ENCODE results near the gene GRIN3A. TPM values are rescaled to one million over a fixed set of nuclear protein-coding genes. Genes with fewer than 3 reads are reported as not detected.

Gene GRIN3A
- total and polyA plus RNA-seq, 9 of the 15 experiments (the other 6 are each of a cell fraction or from before 2014, with no cell fraction given), result 0.01 to 0.03 TPM; not detected in 7

DNA sequence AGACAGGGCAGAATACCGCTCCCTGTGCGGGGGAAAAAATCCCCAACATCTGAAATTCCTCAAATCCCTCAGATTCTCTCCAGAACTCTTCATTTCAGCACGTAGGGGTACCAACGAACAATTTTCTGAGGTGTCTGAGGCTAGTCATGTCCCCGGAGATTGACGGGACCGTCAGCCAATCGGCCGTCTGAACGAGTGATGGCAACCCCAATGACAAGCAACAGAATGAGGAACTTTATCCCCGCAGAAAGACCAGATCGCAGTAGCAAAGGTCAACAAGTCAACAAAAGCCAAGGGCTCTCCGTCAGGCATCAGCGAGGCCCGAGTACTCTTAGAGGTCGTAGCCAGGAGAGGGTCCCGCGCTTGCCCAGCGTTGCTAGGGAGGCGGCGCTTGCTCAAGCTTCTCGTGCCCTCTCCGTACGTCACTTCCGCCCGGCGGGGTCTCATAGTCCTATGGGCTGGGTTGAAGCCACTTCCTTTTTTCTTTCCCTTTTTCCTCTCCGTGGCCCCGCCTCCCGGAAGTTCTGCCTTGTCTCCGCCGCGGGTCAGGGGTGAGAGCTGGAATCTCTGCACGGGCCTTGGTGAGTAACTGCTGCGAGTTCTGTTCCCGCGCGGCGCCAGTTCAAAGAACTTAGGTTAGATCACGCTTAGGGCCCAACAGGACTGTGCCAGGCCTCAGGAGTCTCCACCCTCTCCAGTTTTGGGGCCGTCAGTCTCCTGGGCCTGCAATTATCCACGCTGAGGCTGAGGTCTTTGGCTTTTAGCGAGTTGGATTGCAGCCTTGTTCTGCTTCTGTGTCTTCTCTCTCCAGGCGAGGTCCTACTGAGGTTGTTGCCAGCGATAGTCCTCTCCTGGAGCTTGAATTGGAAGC is 204.9 kb downstream of the GRIN3A start, which contains the start of gene RNF20:
Gene RNF20 (plus strand): TSS at position 520 of the 871 bp plus-strand sequence. CDS start 1,571 bp downstream, outside the sequence.
- peaks cover 0 to 4% of the 10 kb centered on the region in 2 experiments; a peak in 1 of 5 replicates for H3K4me1 ChIP-seq (replicated peaks in 1 of 2; ENCODE audit: control insufficient read depth in 2 of 2, insufficient read depth in 2 of 2, low read length in 2 of 2)
- H3K27me3 ChIP-seq (ENCODE audit: control insufficient read depth in 2 of 2, insufficient read depth in 2 of 2, low read length in 2 of 2), result no peaks in the 10 kb centered on the region
- H2AFZ ChIP-seq (ENCODE audit: low read depth, low read length), result peak within 1 kb of the TSS; percentile 100
- WGBS (ENCODE audit: insufficient coverage, low coverage, missing lambda C conversion rate), result 2% methylated on average over 43 of the region's 45 CpGs
- H3K4me2 ChIP-seq (ENCODE audit: insufficient read depth, low read length), result peak within 1 kb of the TSS; percentile 98
- peak within 1 kb of the TSS; percentile 69 for H3K4me3 ChIP-seq
- in situ Hi-C loops (cut with MboI), result loop anchor here (5.0 to 25.0 kb wide), 2 partner anchors 86 to 821 kb away; no protein-coding TSS in a partner anchor
- no peaks in the 10 kb centered on the region for H3K9me3 ChIP-seq (replicated peaks; ENCODE audit: control insufficient read depth, insufficient read depth, low read depth, low read length)
- H3K79me2 ChIP-seq (ENCODE audit: control insufficient read depth, insufficient read depth, low read length), result peaks cover 10% of the 10 kb centered on the region
- peak; percentile 99 for FAIRE-seq
- H3K27ac ChIP-seq (ENCODE audit: extremely low read depth, low read depth, low read length), result peak within 1 kb of the TSS; percentile 97
- intact Hi-C loops (cut with micrococcal nuclease), result loop anchor here (2.0 to 10.0 kb wide), 3 partner anchors 135 to 819 kb away; partner anchors contain the start of genes MRPL50 and ZNF189
- peak; percentile 98 for ATAC-seq
- ChIA-PET POLR2A (interaction anchor here (0.7 to 1.9 kb wide), 3 partner anchors 9 to 352 kb away, joined by 3 to 6 read pairs (median 5); partner anchors contain the start of genes MRPL50 and ZNF189), CTCF (ENCODE audit: low intra/inter-chr PET ratio) (interaction anchor here (1.5 kb wide), 1 partner anchor 85 kb away, joined by 5 read pairs; no protein-coding TSS in a partner anchor)
- H3K9me1 ChIP-seq (ENCODE audit: control insufficient read depth, insufficient read depth, low read length), result no peaks in the 10 kb centered on the region
- H3K9ac ChIP-seq (ENCODE audit: insufficient read depth in 1 of 2, low read depth in 2 of 2, low read length in 2 of 2), result peak within 1 kb of the TSS; percentile 81 to 91
- DNase-seq (ENCODE audit: extremely low read depth in 1 of 4, low spot score in 3 of 4), result peak; percentile 96 to 99 (median 96)
- H3K36me3 ChIP-seq (ENCODE audit: control insufficient read depth, insufficient read depth, low read length), result peaks cover 27% of the 10 kb centered on the region; the same call in 1 of the 3 replicates
- no peaks in the 10 kb centered on the region for H4K20me1 ChIP-seq (replicated peaks; ENCODE audit: control insufficient read depth, insufficient read depth, low read length)
- BruUV-seq (replicated peaks), result no TSS peak
- TF ChIP-seq SP2 (IDR thresholded peaks at IDR 0.05; ENCODE audit: extremely low read depth, low read depth, low read length, poor library complexity, severe bottlenecking) (peak; percentile 57), GATAD2A (IDR thresholded peaks at IDR 0.05) (no peak), RUNX1 (IDR thresholded peaks at IDR 0.05; ENCODE audit: low read depth) (0 out of 2 replicates have a peak, but pooled peaks have one; percentile 40), POU5F1 (IDR thresholded peaks at IDR 0.05; ENCODE audit: borderline replicate concordance, low read depth, low read length, partially characterized antibody) (no peak), SAP30 (IDR thresholded peaks at IDR 0.05; ENCODE audit: borderline replicate concordance, insufficient read depth, low read depth, low read length, poor library complexity, severe bottlenecking) (peak; percentile 77), HDAC1 (IDR thresholded peaks at IDR 0.05) (peak in 1 of 2 experiments; percentile 73; a peak in 2 of 4 replicates), ELF2 (CRISPR knock-in tag; IDR thresholded peaks at IDR 0.05) (peak; percentile 94), POLR2AphosphoS5 (IDR thresholded peaks at IDR 0.05; ENCODE audit: control insufficient read depth, insufficient read depth, low read depth, low read length) (peak; percentile 59; the same call in 1 of the 2 replicates), RCOR1 (IDR thresholded peaks at IDR 0.05; ENCODE audit: borderline replicate concordance in 1 of 2, low read depth in 2 of 2, low read length in 2 of 2) (peak in 1 of 2 experiments; percentile 76; a peak in 2 of 4 replicates), ZFX (CRISPR knock-in tag; IDR thresholded peaks at IDR 0.05) (peak; percentile 69), ZSCAN32 (CRISPR knock-in tag; IDR thresholded peaks at IDR 0.05) (no peak)
- TF ChIP-seq, protein P1, sequence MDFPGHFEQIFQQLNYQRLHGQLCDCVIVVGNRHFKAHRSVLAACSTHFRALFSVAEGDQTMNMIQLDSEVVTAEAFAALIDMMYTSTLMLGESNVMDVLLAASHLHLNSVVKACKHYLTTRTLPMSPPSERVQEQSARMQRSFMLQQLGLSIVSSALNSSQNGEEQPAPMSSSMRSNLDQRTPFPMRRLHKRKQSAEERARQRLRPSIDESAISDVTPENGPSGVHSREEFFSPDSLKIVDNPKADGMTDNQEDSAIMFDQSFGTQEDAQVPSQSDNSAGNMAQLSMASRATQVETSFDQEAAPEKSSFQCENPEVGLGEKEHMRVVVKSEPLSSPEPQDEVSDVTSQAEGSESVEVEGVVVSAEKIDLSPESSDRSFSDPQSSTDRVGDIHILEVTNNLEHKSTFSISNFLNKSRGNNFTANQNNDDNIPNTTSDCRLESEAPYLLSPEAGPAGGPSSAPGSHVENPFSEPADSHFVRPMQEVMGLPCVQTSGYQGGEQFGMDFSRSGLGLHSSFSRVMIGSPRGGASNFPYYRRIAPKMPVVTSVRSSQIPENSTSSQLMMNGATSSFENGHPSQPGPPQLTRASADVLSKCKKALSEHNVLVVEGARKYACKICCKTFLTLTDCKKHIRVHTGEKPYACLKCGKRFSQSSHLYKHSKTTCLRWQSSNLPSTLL (IDR thresholded peaks at IDR 0.05), result no peak
- TF ChIP-seq, protein P2, sequence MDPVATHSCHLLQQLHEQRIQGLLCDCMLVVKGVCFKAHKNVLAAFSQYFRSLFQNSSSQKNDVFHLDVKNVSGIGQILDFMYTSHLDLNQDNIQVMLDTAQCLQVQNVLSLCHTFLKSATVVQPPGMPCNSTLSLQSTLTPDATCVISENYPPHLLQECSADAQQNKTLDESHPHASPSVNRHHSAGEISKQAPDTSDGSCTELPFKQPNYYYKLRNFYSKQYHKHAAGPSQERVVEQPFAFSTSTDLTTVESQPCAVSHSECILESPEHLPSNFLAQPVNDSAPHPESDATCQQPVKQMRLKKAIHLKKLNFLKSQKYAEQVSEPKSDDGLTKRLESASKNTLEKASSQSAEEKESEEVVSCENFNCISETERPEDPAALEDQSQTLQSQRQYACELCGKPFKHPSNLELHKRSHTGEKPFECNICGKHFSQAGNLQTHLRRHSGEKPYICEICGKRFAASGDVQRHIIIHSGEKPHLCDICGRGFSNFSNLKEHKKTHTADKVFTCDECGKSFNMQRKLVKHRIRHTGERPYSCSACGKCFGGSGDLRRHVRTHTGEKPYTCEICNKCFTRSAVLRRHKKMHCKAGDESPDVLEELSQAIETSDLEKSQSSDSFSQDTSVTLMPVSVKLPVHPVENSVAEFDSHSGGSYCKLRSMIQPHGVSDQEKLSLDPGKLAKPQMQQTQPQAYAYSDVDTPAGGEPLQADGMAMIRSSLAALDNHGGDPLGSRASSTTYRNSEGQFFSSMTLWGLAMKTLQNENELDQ (CRISPR knock-in tag; IDR thresholded peaks at IDR 0.05; ENCODE audit: borderline replicate concordance), result no peak
- TF ChIP-seq, protein P3, sequence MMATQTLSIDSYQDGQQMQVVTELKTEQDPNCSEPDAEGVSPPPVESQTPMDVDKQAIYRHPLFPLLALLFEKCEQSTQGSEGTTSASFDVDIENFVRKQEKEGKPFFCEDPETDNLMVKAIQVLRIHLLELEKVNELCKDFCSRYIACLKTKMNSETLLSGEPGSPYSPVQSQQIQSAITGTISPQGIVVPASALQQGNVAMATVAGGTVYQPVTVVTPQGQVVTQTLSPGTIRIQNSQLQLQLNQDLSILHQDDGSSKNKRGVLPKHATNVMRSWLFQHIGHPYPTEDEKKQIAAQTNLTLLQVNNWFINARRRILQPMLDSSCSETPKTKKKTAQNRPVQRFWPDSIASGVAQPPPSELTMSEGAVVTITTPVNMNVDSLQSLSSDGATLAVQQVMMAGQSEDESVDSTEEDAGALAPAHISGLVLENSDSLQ (IDR thresholded peaks at IDR 0.05), result peak; percentile 99
